Muscle of back (tissue), 11 donors: ENCODE data around the gene WBP4. TPM values are rescaled to one million over a fixed set of nuclear protein-coding genes. Genes with fewer than 3 reads are reported as not detected.
"Not testable (repeated sequence)": the region's sequence is repeated elsewhere in the genome, so short reads cannot be mapped to it uniquely, and the experiment has no call there.

Experiments used
- DNase-seq, 3 donors: peaks; one replicate each; pipeline versions ENCODE4 v3.0.0 to v3.0.0-alpha.2; 2013
- polyA plus RNA-seq, 10 donors: library from polyadenylated mRNA; unstranded; fragments of 120-200 nt; gene quantifications; one replicate each; pipeline ENCODE4 v1.2.1, GENCODE V29; 2013; ENCODE audit not compliant: insufficient read length in 10 of 10

The WBP4 gene
- polyA plus RNA-seq, 10 donors, result 15.7 to 19.9 (median 17.8) TPM

DNA sequence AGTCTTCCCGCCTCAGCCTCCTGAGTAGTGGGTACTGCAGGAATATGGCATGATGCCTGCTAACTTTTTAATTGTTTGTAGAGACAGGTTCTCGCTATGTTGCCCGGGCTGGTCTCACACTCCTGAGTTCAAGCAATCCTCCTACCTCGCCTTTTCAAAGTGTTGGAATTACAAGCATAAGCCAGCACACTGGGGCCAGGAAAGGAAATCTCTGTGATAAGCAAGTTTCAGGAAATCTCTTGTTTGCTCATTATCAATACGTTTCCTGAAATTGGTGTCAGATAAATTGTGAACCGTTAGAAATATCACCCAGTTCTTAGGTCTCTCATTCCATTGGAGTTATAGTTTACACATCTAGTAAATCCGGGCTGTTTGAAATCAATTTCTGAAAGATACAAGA, 14.2 kb downstream of the WBP4 start:
- no peak for DNase-seq

DNA sequence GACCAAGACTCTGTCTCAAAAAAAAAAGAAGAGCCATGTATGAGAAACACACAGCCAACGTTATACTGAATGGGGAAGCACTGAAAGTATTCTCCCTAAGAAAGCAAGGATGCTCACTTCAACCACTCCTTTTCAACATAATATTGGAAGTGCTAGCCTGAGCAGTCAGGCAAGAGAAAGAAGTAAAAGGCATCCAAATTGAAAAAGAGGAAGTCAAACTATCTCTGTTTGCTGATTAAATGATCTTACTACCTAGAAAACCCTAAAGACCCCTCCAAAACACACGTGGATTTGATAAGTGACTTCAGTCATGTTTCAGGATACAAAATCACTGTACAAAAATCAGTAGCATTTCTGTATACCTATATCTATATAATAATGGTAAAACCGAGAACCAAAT, 16.2 kb downstream of the WBP4 start:
- DNase-seq, result no peak

DNA sequence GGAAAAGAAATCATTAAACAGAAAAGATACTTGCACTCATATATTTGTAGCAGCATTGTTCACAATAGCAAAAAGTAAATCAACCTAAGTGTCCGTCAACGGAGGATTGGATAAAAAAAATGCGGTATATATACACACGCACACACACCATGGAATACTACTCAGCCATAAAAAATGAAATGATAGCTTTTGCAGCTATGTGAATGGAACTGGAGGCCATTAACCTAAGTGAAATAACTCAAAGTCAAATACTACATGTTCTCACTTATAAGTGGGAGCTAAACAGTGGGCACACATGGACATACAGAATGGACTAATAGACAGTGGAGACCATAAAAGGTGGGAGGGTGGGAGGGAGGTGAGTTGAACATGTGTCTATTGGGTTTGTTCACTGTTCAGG, 18.4 kb downstream of the WBP4 start:
- no peak for DNase-seq

DNA sequence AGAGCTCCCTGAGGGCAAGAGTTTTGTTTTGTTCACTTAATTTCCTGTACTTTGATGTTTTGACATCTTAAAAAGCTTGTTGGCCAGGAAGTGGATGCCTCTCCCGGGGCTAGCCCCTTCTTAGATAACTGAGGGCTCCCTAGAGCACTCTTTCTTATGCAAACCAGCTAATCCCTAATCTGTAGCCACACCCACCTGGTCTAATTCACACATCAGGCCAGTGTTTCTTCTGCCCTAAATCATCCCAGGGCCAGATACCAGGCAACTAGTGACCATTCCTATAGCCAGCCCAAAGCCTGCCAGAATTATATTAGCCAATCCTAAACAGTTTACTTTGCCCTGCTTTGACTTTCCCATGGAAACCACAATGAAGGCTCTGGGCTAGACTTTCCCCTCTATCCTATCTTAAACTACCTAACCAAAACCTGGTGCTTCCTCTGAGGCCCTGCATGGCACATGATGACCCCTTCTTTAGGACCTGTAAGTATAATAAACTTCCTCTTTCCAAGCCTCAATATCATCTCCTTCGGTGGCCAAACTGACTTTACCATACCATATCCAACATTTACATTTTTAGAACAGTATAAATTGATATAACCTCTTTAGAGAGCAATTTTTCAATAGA, 24.8 kb downstream of the WBP4 start:
- DNase-seq, result no peak

DNA sequence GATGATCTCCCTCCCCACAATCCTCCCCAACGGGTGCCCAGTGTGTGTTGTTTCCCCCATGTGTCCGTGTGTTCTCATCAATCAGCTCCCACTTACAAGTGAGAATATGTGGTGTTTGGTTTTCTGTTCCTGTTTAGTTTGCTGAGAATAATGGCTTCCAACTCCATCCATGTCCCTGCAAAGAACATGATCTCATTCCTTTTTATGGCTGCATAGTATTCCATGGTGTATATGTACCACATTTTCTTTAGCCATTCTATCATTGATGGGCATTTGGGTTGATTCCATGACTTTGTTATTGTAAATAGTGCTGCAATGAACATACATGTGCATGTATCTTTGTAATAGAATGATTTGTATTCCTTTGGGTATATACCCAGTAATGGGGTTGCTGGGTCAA, 34.4 kb downstream of the WBP4 start:
- DNase-seq, result not testable (repeated sequence)

DNA sequence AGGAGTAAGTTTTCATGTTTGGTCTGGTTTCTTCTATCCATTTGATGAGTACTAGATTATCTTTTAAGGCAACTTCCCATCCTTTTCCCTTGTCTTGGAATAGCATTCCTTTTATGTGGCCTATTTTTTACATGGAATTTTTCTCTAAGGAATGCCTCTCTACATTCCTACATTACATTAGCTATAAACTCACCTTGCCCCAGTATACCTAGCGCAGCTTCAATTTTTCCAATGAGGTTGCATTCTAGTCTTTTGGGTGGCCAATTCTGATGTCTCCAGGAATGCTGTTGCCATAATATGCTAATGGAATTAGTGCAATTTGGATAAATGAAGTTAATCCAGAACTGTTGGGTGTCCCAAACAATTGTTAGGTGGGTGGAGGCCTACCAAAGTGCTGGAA, 37.5 kb downstream of the WBP4 start:
- no peak for DNase-seq

DNA sequence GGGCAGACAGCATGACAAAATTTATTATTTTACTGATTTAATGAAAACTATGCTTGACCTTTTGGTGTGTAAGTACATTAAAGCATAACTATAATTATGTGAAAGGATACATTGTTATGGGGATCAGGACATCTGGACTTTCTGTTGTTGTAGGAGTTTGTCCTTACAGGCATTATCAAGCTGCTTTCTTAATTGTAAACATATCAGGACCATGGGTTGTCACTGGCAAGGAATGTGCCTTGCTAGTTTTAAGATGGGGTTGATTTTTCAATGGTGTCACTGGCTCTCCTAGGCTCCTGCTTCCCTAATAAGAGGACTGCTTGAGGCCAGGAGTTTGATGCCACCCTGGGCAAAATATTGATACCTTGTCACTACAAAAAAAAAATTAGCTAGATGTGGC, 38.7 kb downstream of the WBP4 start:
- DNase-seq, result no peak

DNA sequence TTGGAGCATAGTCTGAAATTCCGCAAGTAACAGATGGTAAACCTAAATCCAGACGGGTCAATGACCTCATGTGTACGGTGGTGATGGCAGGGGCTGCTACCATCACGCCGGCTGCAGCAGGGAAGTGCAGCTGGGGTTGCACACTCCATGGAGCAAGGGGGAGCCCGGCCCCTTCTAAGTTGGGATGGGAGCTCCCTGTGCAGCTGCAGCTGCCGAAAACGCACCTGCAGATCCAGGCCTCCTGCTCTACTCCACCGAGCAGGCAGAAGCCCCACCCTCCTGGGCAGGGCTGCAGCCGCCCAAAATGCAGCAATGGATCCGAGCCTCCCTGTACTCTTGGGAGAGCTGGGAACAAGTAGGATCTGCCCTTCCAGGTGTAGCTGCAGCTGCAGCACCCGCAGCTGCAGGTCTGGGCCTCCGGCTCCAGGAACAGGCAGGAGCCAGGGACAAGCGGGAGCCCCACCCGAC, 45.8 kb downstream of the WBP4 start:
- DNase-seq, result no peak

DNA sequence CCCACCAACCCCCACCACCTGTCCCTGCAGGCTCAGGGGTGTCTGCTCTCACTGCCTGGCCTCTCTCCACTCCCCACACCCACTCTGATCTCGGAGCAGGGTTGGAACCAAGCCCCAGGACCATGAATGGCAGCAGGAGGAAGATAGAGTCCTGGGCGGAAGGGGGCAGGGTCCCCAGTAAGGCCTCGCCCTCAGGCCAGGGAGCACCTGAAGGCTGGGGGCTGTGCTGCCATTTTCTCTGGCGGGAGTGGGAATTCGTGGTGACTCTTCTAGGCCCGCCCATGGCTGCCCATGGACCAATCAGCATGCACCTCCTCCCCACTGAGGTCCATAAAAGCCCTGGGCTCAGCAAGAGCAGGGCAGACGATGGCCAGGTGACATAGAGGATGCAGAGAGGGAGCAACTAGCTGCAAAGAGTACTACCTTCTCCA, 46.3 kb downstream of the WBP4 start:
- DNase-seq, result no peak

DNA sequence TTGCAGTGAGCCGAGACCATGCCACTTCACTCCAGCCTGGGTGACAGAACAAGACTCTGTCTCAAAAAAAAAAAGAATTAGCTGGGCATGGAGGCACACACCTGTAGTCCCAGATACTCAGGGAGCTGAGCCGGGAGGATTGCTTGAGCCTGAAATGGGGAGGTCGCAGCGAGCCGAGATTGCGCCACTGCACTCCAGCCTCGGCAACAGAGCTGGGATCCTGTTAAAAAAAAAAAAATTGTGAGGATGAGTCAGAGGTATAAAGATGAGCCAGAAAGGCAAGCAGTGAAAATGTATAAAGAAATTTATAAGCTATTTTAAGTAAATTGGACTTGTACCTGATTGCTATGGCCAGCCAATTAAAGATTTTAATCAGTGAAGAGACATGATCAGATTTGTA, 50.1 kb downstream of the WBP4 start:
- no peak for DNase-seq

DNA sequence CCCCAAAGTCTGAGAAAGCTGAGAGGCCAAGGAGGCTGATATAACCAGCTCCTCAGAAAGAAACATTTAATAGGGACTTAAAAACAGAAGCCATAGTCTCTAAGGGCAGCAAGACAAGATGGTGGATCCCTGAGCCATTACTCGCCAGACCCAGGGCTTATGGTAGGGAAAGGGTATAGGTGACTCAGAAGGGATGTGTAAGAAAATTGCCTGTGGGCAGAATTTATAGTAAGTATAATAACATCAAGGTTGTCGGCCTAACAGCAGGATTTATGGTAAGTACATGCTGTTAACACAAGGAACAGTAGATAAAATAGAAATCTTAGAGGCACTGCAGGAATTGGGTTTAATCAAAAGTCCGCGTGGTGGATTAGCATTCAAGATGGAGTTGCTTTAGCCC, 56.6 kb downstream of the WBP4 start:
- DNase-seq, result no peak

DNA sequence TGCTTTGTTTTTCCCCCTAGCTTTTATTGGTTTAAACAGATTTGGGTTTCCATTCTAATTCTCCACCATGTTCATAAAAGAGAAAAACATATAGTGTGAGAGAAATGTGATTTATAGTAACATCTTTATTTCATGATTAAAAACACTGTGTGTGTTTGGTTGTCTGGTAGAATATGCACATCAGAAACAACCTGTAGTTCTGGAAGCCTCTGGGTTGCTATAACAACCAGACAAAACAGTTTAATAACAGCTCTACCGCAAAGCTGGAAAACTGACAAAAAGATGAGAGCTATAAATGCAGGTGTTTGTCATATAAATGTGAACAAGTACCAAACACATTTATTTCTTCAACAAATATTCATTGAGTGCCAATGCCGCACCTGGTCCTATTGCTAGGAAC, 61.5 kb downstream of the WBP4 start:
- DNase-seq, result peak in 2 of 3 donors; percentile 31

DNA sequence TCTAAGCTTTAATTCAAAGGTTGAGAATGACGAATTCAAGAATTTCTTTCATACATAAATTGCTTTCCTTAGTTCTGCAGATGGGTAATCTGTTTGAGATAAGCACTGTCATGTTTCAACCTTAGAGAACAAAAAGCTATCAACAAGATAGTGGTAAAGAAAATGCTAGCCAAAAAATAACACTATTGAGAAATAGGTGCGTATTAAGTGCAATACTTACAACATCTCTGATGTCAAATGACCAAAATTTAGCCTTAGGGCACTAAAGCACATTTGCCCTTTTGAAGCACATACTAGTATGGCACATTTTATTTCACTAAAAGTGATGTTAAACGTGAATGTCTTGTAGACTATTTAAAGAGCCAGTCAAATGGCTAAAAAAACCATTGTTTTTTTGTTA, 66.4 kb downstream of the WBP4 start:
- no peak for DNase-seq

DNA sequence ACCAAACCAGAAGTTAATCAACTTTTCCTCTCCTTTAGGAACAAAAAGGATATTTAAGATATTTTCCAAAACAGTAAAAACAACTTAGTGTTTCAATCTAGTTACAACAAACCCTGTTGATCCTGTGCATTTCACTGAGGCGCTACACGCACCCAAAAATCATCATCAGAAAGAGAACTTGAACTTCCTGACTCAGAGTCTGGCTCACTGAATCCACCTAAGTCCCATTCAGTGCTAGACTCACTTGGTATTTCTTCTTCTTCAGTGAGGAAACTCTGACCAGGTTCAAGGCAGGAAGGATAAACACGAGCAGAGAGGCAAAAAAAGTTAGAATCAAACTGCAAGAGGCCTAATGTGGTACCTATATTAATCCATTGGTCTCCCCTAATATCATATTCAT, 69.0 kb downstream of the WBP4 start:
- no peak for DNase-seq

DNA sequence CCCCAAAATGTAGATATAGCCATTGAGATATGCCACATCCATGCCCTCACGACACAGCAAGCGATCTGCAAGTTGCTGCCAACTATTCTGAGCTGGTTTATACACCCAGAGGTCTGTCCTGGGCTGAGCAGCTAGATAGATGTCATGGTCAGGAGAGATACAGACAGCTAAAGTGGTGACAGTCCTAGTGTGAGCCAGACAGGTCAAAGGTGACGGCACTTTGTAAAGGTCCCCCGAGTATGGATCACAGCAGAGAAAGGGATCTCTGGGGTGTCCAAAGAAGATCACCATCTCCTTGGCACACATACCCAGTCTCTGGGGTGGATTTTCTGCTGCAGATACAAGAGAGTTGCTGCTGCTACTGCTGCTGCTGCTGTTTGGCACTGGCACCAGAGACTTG, 69.9 kb downstream of the WBP4 start:
- DNase-seq, result not testable (repeated sequence)

DNA sequence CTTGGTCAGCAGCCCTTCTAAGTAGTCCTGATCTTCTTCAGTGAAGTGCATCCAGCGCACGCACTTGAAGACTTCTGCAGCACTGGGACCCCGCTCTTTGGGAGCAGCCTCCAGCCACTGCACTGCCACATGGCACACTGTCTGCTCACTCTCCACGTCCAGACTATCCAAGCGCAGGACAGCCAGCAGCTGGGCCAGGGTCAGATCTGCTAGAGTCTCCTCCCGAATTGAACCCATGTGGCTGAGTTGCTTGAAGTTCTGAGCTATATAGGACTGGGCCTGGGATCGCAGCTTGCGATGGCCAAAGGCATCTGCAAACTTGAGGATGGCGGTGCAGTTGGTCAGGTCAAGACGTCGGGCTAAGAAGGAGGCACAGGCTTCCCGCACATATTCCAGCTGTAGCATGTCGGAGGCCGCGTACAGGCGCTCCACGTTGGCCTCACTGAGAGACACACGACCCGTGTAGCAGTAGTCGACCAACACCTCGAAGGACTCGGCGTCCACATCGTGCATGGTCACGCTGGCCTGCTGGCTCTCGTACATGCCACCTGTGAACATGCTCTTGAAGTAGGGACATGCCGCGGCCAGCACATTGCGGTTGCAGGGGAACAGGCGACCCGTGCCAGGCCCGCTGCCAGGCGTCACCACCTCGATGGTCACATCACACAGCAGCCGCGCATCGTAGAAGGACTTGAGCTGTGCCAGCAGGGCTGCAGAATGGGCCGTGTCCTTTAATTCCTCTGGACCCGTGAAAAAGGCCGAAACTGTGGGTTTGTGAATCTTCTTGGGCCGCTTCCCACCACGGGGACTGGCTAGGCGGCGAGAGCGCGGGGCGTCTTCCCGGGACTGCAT, 70.6 kb downstream of the WBP4 start:
- peak in 1 of 3 donors; percentile 18 for DNase-seq

DNA sequence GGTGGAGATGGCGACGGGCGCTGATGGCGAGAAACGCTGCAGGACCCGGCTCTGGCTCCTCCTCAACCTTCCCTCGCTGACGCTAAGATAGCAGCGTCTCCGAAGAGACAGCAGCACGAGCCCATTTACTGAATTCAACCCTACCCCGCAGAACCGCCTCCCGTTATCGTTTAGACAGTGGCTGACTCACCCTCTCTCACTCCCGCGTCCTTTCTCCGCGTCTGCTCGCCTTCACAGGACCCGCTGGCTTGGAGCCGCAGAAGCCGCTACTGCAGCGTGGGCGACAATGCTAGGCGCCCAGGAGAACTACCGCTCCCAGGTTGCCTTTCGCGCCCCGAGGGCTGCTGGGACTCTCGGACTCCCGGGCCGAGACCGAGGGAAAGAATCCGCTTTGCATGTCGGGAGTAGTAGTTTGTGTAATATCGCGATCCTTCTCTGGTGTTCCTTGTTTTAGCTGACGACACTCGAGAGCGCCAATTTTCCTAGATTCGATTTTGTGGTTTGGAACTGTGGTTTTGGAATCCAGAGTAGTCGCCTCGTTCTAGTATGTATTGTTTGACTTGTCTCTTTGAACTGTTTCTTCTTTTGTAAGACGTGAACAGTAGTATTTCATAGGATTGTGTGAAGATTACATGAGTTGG, 71.3 kb downstream of the WBP4 start, which contains the start of gene KBTBD6:
Gene KBTBD6 (minus strand): TSS at position 291 of the 641 bp plus-strand sequence. CDS start 291 bp downstream, outside the sequence.
- DNase-seq, result peak; percentile 98 to 99 (median 99)

Other genes starting within 250 kb of the WBP4 start
- gene ELF1, start 42.2 kb upstream of the WBP4 start, polyA plus RNA-seq, result 10 to 100 TPM; 25.2 to 37.2 (median 29.1) TPM
- 10 to 100 TPM in 9 of 10 donors, 1 to 10 TPM in 1; 7.1 to 15.4 (median 11.2) TPM for gene KBTBD6, start 71.3 kb downstream of the WBP4 start, polyA plus RNA-seq
- gene KBTBD7, start 133.1 kb downstream of the WBP4 start, polyA plus RNA-seq, result 10 to 100 TPM in 2 of 10 donors, 1 to 10 TPM in 8; 7.9 to 13.0 (median 9.0) TPM
- gene MTRF1, start 202.1 kb downstream of the WBP4 start, polyA plus RNA-seq, result 10 to 100 TPM in 5 of 10 donors, 1 to 10 TPM in 5; 7.6 to 15.6 (median 9.9) TPM
- gene NAA16, start 249.8 kb downstream of the WBP4 start, polyA plus RNA-seq, result 10 to 100 TPM in 9 of 10 donors, 1 to 10 TPM in 1; 9.5 to 29.9 (median 18.8) TPM